Measurements from ENCODE around the gene IL36B.
A peak's percentile ranks its signal among the peaks of the same experiment; 100 is the strongest.

The IL36B gene

DNA sequence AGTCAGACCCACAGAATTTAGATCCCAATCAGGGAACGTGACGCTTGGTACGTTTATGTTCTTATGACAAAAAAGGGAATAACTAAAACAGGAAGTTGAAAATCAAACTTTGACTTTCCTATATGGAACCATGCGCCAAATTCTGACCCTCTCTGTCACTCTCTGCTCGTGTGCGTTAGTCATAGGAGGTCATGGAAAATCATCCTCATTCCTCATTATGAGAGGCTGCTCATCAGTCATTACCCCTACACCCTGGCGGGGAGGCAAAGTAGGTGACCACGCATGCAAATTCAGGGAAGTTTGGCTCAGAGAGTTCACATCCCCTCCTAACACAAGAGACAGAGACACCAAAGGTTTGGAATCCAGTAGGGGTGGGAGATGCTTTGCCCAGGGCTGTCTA is 30.6 kb upstream of the IL36B start:
- Histone ChIP-seq H3K4me1 (ENCODE audit: control insufficient read depth, low read length) (0 out of 2 replicates have a peak, but pooled peaks cover 2% of the 10 kb centered on the region), H3F3A (ENCODE audit: control insufficient read depth, insufficient read depth) (no peaks in the 10 kb centered on the region), H3K27me3 (ENCODE audit: control insufficient read depth, low read length) (peaks cover 14% of the 10 kb centered on the region; the same call in 1 of the 2 replicates), H3K79me2 (ENCODE audit: control insufficient read depth, low read length) (no peaks in the 10 kb centered on the region), H4K20me1 (ENCODE audit: control insufficient read depth, insufficient read depth, low read depth, low read length) (no peaks in the 10 kb centered on the region), H3K9me2 (replicated peaks; ENCODE audit: control insufficient read depth, low read length) (no peaks in the 10 kb centered on the region), H3K4me2 (ENCODE audit: low read length) (no peak overlapping the region), H3K4me3 (ENCODE audit: low read length) (no peak overlapping the region), H3K9me3 (ENCODE audit: control insufficient read depth, insufficient read depth, low read length) (no peaks in the 10 kb centered on the region), H3K27ac (ENCODE audit: low read depth, low read length) (no peak overlapping the region), H3K36me3 (ENCODE audit: control insufficient read depth, low read length) (no peaks in the 10 kb centered on the region)
- TF ChIP-seq, protein P1, sequence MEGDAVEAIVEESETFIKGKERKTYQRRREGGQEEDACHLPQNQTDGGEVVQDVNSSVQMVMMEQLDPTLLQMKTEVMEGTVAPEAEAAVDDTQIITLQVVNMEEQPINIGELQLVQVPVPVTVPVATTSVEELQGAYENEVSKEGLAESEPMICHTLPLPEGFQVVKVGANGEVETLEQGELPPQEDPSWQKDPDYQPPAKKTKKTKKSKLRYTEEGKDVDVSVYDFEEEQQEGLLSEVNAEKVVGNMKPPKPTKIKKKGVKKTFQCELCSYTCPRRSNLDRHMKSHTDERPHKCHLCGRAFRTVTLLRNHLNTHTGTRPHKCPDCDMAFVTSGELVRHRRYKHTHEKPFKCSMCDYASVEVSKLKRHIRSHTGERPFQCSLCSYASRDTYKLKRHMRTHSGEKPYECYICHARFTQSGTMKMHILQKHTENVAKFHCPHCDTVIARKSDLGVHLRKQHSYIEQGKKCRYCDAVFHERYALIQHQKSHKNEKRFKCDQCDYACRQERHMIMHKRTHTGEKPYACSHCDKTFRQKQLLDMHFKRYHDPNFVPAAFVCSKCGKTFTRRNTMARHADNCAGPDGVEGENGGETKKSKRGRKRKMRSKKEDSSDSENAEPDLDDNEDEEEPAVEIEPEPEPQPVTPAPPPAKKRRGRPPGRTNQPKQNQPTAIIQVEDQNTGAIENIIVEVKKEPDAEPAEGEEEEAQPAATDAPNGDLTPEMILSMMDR (IDR thresholded peaks at IDR 0.05; ENCODE audit: low read depth, low read length, poor library complexity, severe bottlenecking) = no peak
- no peak for TF ChIP-seq EZH2phosphoT487 (IDR thresholded peaks at IDR 0.05; ENCODE audit: borderline replicate concordance, low read length)

DNA sequence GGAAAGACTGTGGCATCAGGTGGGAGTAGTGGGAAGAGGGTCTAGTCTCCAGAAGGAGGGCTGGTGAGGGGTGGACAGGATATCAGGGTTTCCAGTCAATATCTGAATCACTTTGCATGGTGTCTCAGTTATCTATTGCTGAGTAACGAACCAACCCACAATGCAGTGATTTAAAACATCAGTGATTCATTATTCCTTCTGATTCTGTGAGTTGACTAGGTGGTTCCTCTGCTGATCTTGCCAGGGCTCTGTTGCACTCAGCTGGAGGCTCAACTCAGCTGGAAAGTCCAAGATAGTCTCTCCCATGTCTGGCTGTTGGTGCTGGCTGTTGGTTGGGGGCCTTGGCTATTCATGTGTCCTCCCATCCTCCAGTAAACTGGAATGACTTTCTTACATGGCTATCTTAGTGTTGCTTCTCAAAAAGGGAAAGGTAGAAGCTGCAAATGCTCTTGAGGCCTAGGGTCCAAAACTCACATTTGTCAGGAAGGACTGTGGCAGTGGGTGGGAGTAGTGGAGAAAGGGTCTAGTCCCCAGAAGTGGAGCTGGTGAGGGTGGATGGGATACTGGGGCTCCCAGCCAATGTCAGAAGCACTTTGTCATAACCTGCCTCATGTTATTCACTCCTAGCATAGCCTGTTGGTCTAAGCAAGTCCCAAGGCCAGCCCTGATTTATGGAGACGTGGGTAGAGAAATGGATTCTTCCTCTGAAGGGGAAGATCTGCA is 29.0 kb upstream of the IL36B start:
- H3K79me2 ChIP-seq (ENCODE audit: control insufficient read depth, low read length) = no peaks in the 10 kb centered on the region
- no peaks in the 10 kb centered on the region for H3K36me3 ChIP-seq (ENCODE audit: control insufficient read depth, low read length)
- H3K9me3 ChIP-seq (ENCODE audit: control insufficient read depth, insufficient read depth, low read length) = no peaks in the 10 kb centered on the region
- no peak overlapping the region for H3K4me3 ChIP-seq (ENCODE audit: low read length)
- 0 out of 2 replicates have a peak, but pooled peaks cover 2% of the 10 kb centered on the region for H3K4me1 ChIP-seq (ENCODE audit: control insufficient read depth, low read length)
- no peak overlapping the region for H3K4me2 ChIP-seq (ENCODE audit: low read length)
- H3K27me3 ChIP-seq (ENCODE audit: control insufficient read depth, low read length) = peaks cover 14% of the 10 kb centered on the region; the same call in 1 of the 2 replicates
- TF ChIP-seq, protein P1 (IDR thresholded peaks at IDR 0.05; ENCODE audit: low read depth, low read length, poor library complexity, severe bottlenecking) = no peak
- TF ChIP-seq EZH2phosphoT487 (IDR thresholded peaks at IDR 0.05; ENCODE audit: borderline replicate concordance, low read length) = no peak
- H4K20me1 ChIP-seq (ENCODE audit: control insufficient read depth, insufficient read depth, low read depth, low read length) = no peaks in the 10 kb centered on the region
- no peaks in the 10 kb centered on the region for H3F3A ChIP-seq (ENCODE audit: control insufficient read depth, insufficient read depth)
- no peak overlapping the region for H3K27ac ChIP-seq (ENCODE audit: low read depth, low read length)
- H3K9me2 ChIP-seq (replicated peaks; ENCODE audit: control insufficient read depth, low read length) = no peaks in the 10 kb centered on the region

DNA sequence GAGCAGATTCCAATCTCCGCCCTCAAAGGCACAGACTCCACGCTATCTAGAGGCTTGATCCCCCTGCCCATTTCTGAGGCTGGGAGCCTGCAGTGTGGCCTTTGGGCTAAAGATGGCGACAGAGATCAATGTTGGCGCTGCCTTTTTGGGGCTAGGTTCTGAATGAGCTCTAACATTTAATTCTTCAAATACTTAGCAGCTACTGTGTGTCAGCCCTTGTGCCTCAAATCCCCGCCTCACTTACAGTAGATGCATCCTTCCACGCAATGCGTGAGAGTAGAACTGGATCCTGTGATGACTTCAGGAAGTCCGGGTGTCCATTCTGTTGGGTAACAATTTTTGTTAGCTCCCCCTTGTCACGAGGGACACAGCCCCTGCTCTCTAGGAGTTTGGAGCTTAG is 27.5 kb upstream of the IL36B start:
- Histone ChIP-seq H3K4me2 (ENCODE audit: low read length) (no peak overlapping the region), H3K9me2 (replicated peaks; ENCODE audit: control insufficient read depth, low read length) (no peaks in the 10 kb centered on the region), H3K27me3 (ENCODE audit: control insufficient read depth, low read length) (peaks cover 20% of the 10 kb centered on the region; the same call in 1 of the 2 replicates), H3K4me1 (ENCODE audit: control insufficient read depth, low read length) (0 out of 2 replicates have a peak, but pooled peaks cover 2% of the 10 kb centered on the region), H4K20me1 (ENCODE audit: control insufficient read depth, insufficient read depth, low read depth, low read length) (no peaks in the 10 kb centered on the region), H3K27ac (ENCODE audit: low read depth, low read length) (no peak overlapping the region), H3F3A (ENCODE audit: control insufficient read depth, insufficient read depth) (no peaks in the 10 kb centered on the region), H3K79me2 (ENCODE audit: control insufficient read depth, low read length) (no peaks in the 10 kb centered on the region), H3K4me3 (ENCODE audit: low read length) (no peak overlapping the region), H3K9me3 (ENCODE audit: control insufficient read depth, insufficient read depth, low read length) (no peaks in the 10 kb centered on the region), H3K36me3 (ENCODE audit: control insufficient read depth, low read length) (no peaks in the 10 kb centered on the region)
- TF ChIP-seq, protein P1 (IDR thresholded peaks at IDR 0.05; ENCODE audit: low read depth, low read length, poor library complexity, severe bottlenecking) = peak; percentile 81
- no peak for TF ChIP-seq EZH2phosphoT487 (IDR thresholded peaks at IDR 0.05; ENCODE audit: borderline replicate concordance, low read length)

All from DOHH2 (cell line).